Measurements from ENCODE around the gene HSDL1. TPM values are rescaled to one million over a fixed set of nuclear protein-coding genes. Genes with fewer than 3 reads are reported as not detected.

The HSDL1 gene
- total and polyA plus RNA-seq, 4 donors = 12.6 to 41.3 (median 16.7) TPM

DNA sequence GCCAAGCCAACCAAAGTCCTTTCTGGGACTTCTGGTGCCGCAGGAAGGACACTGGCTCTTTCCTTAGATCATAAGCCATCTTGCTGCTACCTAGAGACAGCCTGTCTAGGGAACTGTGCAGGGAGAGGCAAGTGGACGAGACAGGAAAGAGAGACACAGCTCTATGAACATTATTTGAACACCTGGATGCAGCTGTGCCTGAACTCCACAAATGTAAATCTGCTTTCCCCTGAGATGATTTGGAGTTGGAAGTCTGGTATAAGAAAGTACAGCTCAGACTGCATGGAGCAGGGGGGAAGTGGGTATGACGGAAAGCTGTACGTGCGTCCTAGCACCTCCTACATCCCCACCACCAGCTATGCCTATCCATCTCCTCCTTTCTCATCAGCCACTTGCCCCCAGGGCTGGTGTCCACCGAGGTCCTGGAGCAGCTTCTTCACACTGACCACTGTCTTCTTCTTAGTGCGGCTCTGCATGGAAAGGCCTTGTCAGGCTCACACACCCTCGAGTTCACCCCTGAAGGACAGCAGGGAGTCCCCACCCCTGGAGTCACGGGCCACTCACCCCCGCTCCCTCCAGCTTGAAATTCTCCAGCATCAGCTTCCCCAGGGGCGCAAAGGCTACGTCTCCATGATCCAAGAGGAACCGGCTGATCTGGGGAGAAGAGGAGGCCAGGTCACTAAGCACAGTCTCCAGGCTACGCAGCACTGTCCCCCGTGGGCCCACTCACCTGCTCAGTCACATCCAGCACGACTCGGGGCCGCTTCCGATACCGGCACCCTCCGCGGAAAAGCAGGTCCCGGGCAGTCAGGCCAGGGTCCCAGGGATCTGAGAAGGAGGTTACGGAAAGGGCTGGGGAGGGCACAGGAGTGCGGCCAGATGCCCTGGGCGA is 37.9 kb upstream of the HSDL1 start:
- H3K9me3 ChIP-seq (ENCODE audit: control insufficient read depth in 4 of 4, insufficient read depth in 3 of 4, low read length in 3 of 4) = no peaks in the 10 kb centered on the region
- TF ChIP-seq, protein P1, sequence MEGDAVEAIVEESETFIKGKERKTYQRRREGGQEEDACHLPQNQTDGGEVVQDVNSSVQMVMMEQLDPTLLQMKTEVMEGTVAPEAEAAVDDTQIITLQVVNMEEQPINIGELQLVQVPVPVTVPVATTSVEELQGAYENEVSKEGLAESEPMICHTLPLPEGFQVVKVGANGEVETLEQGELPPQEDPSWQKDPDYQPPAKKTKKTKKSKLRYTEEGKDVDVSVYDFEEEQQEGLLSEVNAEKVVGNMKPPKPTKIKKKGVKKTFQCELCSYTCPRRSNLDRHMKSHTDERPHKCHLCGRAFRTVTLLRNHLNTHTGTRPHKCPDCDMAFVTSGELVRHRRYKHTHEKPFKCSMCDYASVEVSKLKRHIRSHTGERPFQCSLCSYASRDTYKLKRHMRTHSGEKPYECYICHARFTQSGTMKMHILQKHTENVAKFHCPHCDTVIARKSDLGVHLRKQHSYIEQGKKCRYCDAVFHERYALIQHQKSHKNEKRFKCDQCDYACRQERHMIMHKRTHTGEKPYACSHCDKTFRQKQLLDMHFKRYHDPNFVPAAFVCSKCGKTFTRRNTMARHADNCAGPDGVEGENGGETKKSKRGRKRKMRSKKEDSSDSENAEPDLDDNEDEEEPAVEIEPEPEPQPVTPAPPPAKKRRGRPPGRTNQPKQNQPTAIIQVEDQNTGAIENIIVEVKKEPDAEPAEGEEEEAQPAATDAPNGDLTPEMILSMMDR (IDR thresholded peaks at IDR 0.05; ENCODE audit: control extremely low read depth, extremely low read depth) = no peak
- no peak overlapping the region for H3K27ac ChIP-seq (ENCODE audit: low read depth in 1 of 2, low read length in 1 of 2)
- peaks cover 3 to 54% (median 20%) of the 10 kb centered on the region in 4 donors for H3K36me3 ChIP-seq (ENCODE audit: control insufficient read depth in 4 of 4, insufficient read depth in 4 of 4, low read length in 4 of 4)
- H3K4me3 ChIP-seq = no peak overlapping the region
- WGBS, 2 donors = 96% methylated on average over 26 of the region's 26 CpGs
- H3K27me3 ChIP-seq (ENCODE audit: control insufficient read depth in 3 of 3, insufficient read depth in 3 of 3, low read length in 2 of 3) = no peaks in the 10 kb centered on the region
- DNase-seq (no peak), ATAC-seq (ENCODE audit: insufficient read depth, low FRiP score) (no peak)
- H3K4me1 ChIP-seq (ENCODE audit: control insufficient read depth in 5 of 5, insufficient read depth in 5 of 5, low read length in 5 of 5) = peaks cover 0 to 12% (median 0%) of the 10 kb centered on the region in 5 donors
- no peak overlapping the region for H3K9ac ChIP-seq (ENCODE audit: insufficient read depth in 1 of 2, low read length in 2 of 2)

DNA sequence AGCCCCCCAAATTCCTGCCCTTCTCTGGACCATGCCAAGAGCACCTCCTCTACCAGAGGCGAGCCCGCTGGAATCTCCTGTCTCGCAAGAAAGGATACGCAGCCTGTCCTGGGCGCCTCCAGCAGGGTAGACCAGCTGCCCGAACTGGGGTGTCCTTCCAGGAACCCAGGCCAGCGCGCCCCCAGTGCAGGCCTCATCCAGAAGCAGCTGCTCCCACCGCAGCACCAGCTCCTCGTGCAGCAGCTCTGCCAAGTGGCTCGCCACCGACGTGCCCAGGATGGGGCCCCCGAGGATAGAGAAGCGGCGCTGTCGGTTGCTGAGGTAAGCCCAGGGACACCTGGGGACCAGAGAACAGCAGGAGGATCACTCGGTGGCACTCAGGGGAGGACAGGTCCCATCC is 37.1 kb upstream of the HSDL1 start:
- 96 to 99% methylated on average over 18 of the region's 18 CpGs for WGBS, 2 donors
- TF ChIP-seq, protein P1 (IDR thresholded peaks at IDR 0.05; ENCODE audit: control extremely low read depth, extremely low read depth) = no peak
- no peak overlapping the region for H3K9ac ChIP-seq (ENCODE audit: insufficient read depth in 1 of 2, low read length in 2 of 2)
- no peaks in the 10 kb centered on the region for H3K9me3 ChIP-seq (ENCODE audit: control insufficient read depth in 4 of 4, insufficient read depth in 3 of 4, low read length in 3 of 4)
- DNase-seq (no peak), ATAC-seq (ENCODE audit: insufficient read depth, low FRiP score) (no peak)
- peaks cover 3 to 56% (median 20%) of the 10 kb centered on the region in 4 donors for H3K36me3 ChIP-seq (ENCODE audit: control insufficient read depth in 4 of 4, insufficient read depth in 4 of 4, low read length in 4 of 4)
- no peaks in the 10 kb centered on the region for H3K27me3 ChIP-seq (ENCODE audit: control insufficient read depth in 3 of 3, insufficient read depth in 3 of 3, low read length in 2 of 3)
- peaks cover 0 to 12% (median 2%) of the 10 kb centered on the region in 5 donors for H3K4me1 ChIP-seq (ENCODE audit: control insufficient read depth in 5 of 5, insufficient read depth in 5 of 5, low read length in 5 of 5)
- no peak overlapping the region for H3K4me3 ChIP-seq
- no peak overlapping the region for H3K27ac ChIP-seq (ENCODE audit: low read depth in 1 of 2, low read length in 1 of 2)

DNA sequence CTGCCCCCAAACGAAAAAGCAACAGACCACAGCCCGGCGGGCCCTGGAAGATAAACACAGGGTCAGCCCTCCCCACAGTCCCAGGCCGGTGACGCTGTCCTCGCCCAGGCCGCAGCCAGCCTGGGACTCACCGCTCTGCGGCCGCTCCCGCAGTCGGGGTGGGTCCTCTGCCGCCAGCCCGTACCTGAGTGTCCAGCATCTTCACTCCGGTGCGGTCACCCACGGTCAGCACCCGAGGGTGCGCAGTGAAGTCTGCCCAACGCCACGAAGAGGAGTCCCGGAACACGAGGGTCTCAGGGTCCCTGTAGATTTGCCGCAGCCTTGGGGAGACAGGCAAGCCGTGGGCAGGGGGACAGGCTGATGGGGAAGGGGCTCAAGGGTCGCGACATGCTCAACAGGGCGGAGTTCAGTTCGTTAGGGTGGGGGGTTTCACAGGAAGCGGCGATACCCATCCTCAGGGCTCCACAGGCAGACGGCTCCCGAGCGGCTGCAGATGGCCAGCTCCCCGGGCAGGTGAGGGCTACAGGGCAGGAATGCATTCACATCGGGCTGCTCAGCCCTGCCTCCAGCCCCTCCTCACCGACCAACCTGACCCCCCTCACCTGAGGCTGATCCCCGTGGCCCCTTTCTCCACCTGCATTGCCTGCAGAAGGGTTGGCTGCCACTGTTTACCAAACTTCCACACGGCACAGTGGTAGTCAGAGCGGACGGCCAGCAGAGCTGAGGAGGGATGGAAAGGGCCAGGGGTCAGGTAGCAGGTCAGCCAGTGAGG is 36.4 kb upstream of the HSDL1 start:
- H3K36me3 ChIP-seq (ENCODE audit: control insufficient read depth in 4 of 4, insufficient read depth in 4 of 4, low read length in 4 of 4) = peaks cover 3 to 56% (median 20%) of the 10 kb centered on the region in 4 donors
- no peaks in the 10 kb centered on the region for H3K27me3 ChIP-seq (ENCODE audit: control insufficient read depth in 3 of 3, insufficient read depth in 3 of 3, low read length in 2 of 3)
- H3K4me3 ChIP-seq = no peak overlapping the region
- DNase-seq = no peak
- H3K9me3 ChIP-seq (ENCODE audit: control insufficient read depth in 4 of 4, insufficient read depth in 3 of 4, low read length in 3 of 4) = no peaks in the 10 kb centered on the region
- no peak for ATAC-seq (ENCODE audit: insufficient read depth, low FRiP score)
- TF ChIP-seq, protein P1 (IDR thresholded peaks at IDR 0.05; ENCODE audit: control extremely low read depth, extremely low read depth) = no peak
- H3K27ac ChIP-seq (ENCODE audit: low read depth in 1 of 2, low read length in 1 of 2) = no peak overlapping the region
- 89 to 95% methylated on average over 41 of the region's 41 CpGs for WGBS, 2 donors
- H3K4me1 ChIP-seq (ENCODE audit: control insufficient read depth in 5 of 5, insufficient read depth in 5 of 5, low read length in 5 of 5) = peaks cover 0 to 18% (median 4%) of the 10 kb centered on the region in 5 donors
- no peak overlapping the region for H3K9ac ChIP-seq (ENCODE audit: insufficient read depth in 1 of 2, low read length in 2 of 2)

All from lung (tissue), 12 donors.